Body of pancreas (tissue), 4 donors: ENCODE measurements around the gene HTT. TPM values are rescaled to one million over a fixed set of nuclear protein-coding genes. Genes with fewer than 3 reads are reported as not detected.
A peak's percentile ranks its signal among the peaks of the same experiment; 100 is the strongest.

Experiments
- ATAC-seq: fragments of 150-250 bp; one replicate; pipeline ENCODE4 v1.9.1; 2016
- DNase-seq, 4 donors: peaks; one replicate each; pipeline ENCODE4 v3.0.0-alpha.2; 2019
- H3K27ac ChIP-seq, 4 donors: fragments of 200-600 bp; sonication (generic); 1 replicate in 3 of 4; 2 replicates in 1 of 4; pipeline versions ENCODE4 v1.5.1 to v1.6.1; 2016 to 2019; ENCODE audit warnings: mild to moderate bottlenecking in 1 of 4, mixed read lengths in 1 of 4, moderate library complexity in 1 of 4
- H3K27me3 ChIP-seq, 2 donors: fragments of 200-600 bp; sonication (generic); one replicate each; pipeline ENCODE4 v1.6.0; 2016; ENCODE audit warnings: mild to moderate bottlenecking in 1 of 2
- H3K36me3 ChIP-seq, 2 donors: fragments of 200-600 bp; sonication (generic); replicated peaks in 1 of 2; 2 replicates each; pipeline ENCODE4 v1.5.1; 2016; ENCODE audit warnings: low read depth in 2 of 2; ENCODE audit not compliant: insufficient read depth in 1 of 2
- H3K4me1 ChIP-seq: fragments of 200-600 bp; sonication (generic); one replicate; pipeline ENCODE4 v1.6.0; 2016
- H3K4me3 ChIP-seq, 2 donors: fragments of 200-600 bp; sonication (generic); 1 replicate in 1 of 2; 2 replicates in 1 of 2; pipeline ENCODE4 v1.5.1; 2016 to 2019
- H3K9me3 ChIP-seq, 3 donors: fragments of 200-600 bp; sonication (generic); 1 replicate in 2 of 3; 2 replicates in 1 of 3; pipeline ENCODE4 v1.5.1; 2016
- CTCF ChIP-seq, 7 experiments: fragments of 450-650 bp in 4 of 7; fragments of 200-600 bp in 3 of 7; sonication (generic) in 3 of 7; IDR thresholded peaks; one replicate each; pipeline ENCODE4 v1.5.1; 2016 to 2019; ENCODE audit warnings: antibody characterized with exemption in 7 of 7
- POLR2A ChIP-seq, 3 donors: fragments of 450-650 bp; IDR thresholded peaks; one replicate each; pipeline ENCODE4 v1.6.1; 2016; ENCODE audit warnings: antibody characterized with exemption in 3 of 3, mild to moderate bottlenecking in 2 of 3
- WGBS, 2 donors: methylation state at CpG; one replicate each; pipeline ENCODE4 v1.1.5; 2017; 5-methylcytosine and 5-hydroxymethylcytosine counted together
- intact Hi-C: fragments of 100-400 bp; cut with DNase I; formaldehyde crosslinking; loops from one replicate; pipeline ENCODE4 v1.15.1; 2023
- total RNA-seq, 2 donors: library from RNA; depleted of rRNA; stranded (reverse); fragments of >200 nt; gene quantifications; one replicate each; pipeline ENCODE4 v1.1.0, GENCODE V29; 2016

HTT gene
- total RNA-seq, 2 donors from 2014 or later, result 40.5 to 115 TPM

GRCh38 chr4:3040452-3041191, 33.9 kb upstream of the HTT start:
- no peaks in the 10 kb centered on the region for H3K9me3 ChIP-seq
- intact Hi-C loops, result no loop called here
- WGBS, 2 donors, result 89 to 90% methylated on average over 23 to 24 of the region's 28 CpGs
- H3K4me3 ChIP-seq, result no peak overlapping the region
- H3K27ac ChIP-seq, result no peak overlapping the region
- ATAC-seq (no peak), DNase-seq (no peak)
- no peak for TF ChIP-seq CTCF (IDR thresholded peaks at IDR 0.05)
- no peak for TF ChIP-seq POLR2A (IDR thresholded peaks at IDR 0.05)
- H3K27me3 ChIP-seq, result no peaks in the 10 kb centered on the region
- H3K36me3 ChIP-seq, result no peaks in the 10 kb centered on the region
- peaks cover 21% of the 10 kb centered on the region for H3K4me1 ChIP-seq

GRCh38 chr4:3041192-3042142, 33.0 kb upstream of the HTT start:
- peak; percentile 43 for ATAC-seq

GRCh38 chr4:3042226-3042625, 32.3 kb upstream of the HTT start:
- WGBS, 2 donors, result 70 to 75% methylated on average over 10 of the region's 10 CpGs
- TF ChIP-seq POLR2A (IDR thresholded peaks at IDR 0.05) (no peak), CTCF (IDR thresholded peaks at IDR 0.05) (no peak)
- Histone ChIP-seq H3K36me3 (no peaks in the 10 kb centered on the region), H3K4me3 (no peak overlapping the region), H3K9me3 (no peaks in the 10 kb centered on the region), H3K4me1 (peaks cover 18% of the 10 kb centered on the region), H3K27ac (peak overlapping the region in 1 of 4 donors; percentile 49), H3K27me3 (no peaks in the 10 kb centered on the region)
- DNase-seq, result no peak
- no peak for ATAC-seq
- intact Hi-C loops, result no loop called here

More at GRCh38 chr4:3041192-3042142, 33.0 kb upstream of the HTT start:
- DNase-seq, result peak; percentile 19 to 46 (median 27)
- Histone ChIP-seq H3K4me3 (no peak overlapping the region), H3K27me3 (no peaks in the 10 kb centered on the region), H3K9me3 (no peaks in the 10 kb centered on the region), H3K27ac (peak overlapping the region in 1 of 4 donors; percentile 49), H3K36me3 (no peaks in the 10 kb centered on the region), H3K4me1 (peaks cover 21% of the 10 kb centered on the region)
- 59 to 68% methylated on average over 14 to 55 of the region's 57 CpGs for WGBS, 2 donors
- TF ChIP-seq CTCF (IDR thresholded peaks at IDR 0.05), result no peak
- TF ChIP-seq POLR2A (IDR thresholded peaks at IDR 0.05), result peak in 1 of 3 donors; percentile 36
- intact Hi-C loops, result no loop called here

GRCh38 chr4:3043282-3044020, 31.0 kb upstream of the HTT start:
- intact Hi-C loops, result no loop called here
- no peaks in the 10 kb centered on the region for H3K9me3 ChIP-seq
- H3K4me3 ChIP-seq, result no peak overlapping the region
- H3K27ac ChIP-seq, result no peak overlapping the region
- no peaks in the 10 kb centered on the region for H3K36me3 ChIP-seq
- H3K4me1 ChIP-seq, result peaks cover 19% of the 10 kb centered on the region
- WGBS, 2 donors, result 76 to 84% methylated on average over 11 of the region's 11 CpGs
- ATAC-seq, result no peak
- TF ChIP-seq CTCF (IDR thresholded peaks at IDR 0.05) (no peak), POLR2A (IDR thresholded peaks at IDR 0.05) (no peak)
- no peak for DNase-seq
- H3K27me3 ChIP-seq, result no peaks in the 10 kb centered on the region
